Chondrocyte (in vitro differentiated cells): ENCODE results near the gene GPR52. TPM values are rescaled to one million over a fixed set of nuclear protein-coding genes. Genes with fewer than 3 reads are reported as not detected.

Source experiments
- DNase-seq: peaks from one replicate; pipeline ENCODE4 v3.0.0; 2021; ENCODE audit warnings: mixed read lengths, low spot score
- H3K27ac Mint-ChIP-seq: one replicate; pipeline ENCODE4 v1.8.0; 2021; ENCODE audit warnings: mild to moderate bottlenecking, moderate library complexity, mixed read lengths; ENCODE audit not compliant: unreplicated experiment
- H3K27me3 Mint-ChIP-seq: 2 replicates; pipeline ENCODE4 v1.8.0; 2021; ENCODE audit warnings: low read depth, mixed read lengths
- H3K36me3 Mint-ChIP-seq: 2 replicates; pipeline ENCODE4 v1.8.0; 2021; ENCODE audit warnings: low read depth, mixed read lengths
- H3K4me1 Mint-ChIP-seq: 2 replicates; pipeline ENCODE4 v1.8.0; 2021; ENCODE audit warnings: low read depth, mild to moderate bottlenecking, mixed read lengths
- H3K4me3 Mint-ChIP-seq: one replicate; pipeline ENCODE4 v1.8.0; 2021; ENCODE audit warnings: mild to moderate bottlenecking, moderate library complexity, mixed read lengths; ENCODE audit not compliant: unreplicated experiment
- H3K9me3 Mint-ChIP-seq: 2 replicates; pipeline ENCODE4 v1.8.0; 2021; ENCODE audit warnings: low read depth, mixed read lengths
- CTCF ChIP-seq: fragments of 200-600 bp; sonication (generic); IDR thresholded peaks from 2 replicates; pipeline ENCODE4 v1.5.0; 2021; ENCODE audit warnings: antibody characterized with exemption, mild to moderate bottlenecking, moderate library complexity
- total RNA-seq: library from RNA; stranded (reverse); gene quantifications from 3 replicates; pipeline ENCODE4 v1.2.1, GENCODE V29; 2021

Gene GPR52
- total RNA-seq, 1 donor from 2014 or later: 1.0 TPM

- H3K4me1 Mint-ChIP-seq: peaks cover 17% of the 10 kb centered on the region
- TF ChIP-seq CTCF: no peak
These were observed 32.3 kb upstream of the GPR52 start for GRCh38 chr1:174415506-174415905.

DNA sequence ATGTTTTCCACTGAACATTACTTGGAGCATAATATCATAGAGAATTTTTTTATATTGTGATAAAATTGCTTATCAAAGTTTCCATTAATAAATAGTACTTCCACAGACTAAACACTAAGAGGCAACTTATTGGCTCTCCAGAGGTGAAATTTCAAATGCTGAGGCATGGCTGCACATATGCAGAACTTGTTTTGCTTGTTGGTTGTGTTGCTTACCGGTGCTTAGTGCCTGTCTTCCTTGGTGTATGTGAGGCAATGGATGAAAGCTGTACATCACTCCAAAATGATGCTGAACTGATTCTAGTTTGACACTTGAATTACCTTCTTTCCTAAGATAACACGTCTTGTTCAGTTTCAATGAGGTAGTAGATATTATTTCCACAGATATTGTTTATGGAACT is 29.8 kb upstream of the GPR52 start:
- Mint-ChIP-seq H3K4me1 (peaks cover 17% of the 10 kb centered on the region), H3K4me3 (no peak overlapping the region), H3K27me3 (no peaks in the 10 kb centered on the region), H3K36me3 (no peaks in the 10 kb centered on the region), H3K27ac (no peak overlapping the region), H3K9me3 (no peaks in the 10 kb centered on the region)
- no peak for TF ChIP-seq CTCF
- DNase-seq: no peak

More at GRCh38 chr1:174415506-174415905, 32.3 kb upstream of the GPR52 start:
- H3K4me3 Mint-ChIP-seq: no peak overlapping the region
- DNase-seq: no peak
- peaks cover 5% of the 10 kb centered on the region for H3K9me3 Mint-ChIP-seq
- H3K27me3 Mint-ChIP-seq: no peaks in the 10 kb centered on the region
- H3K27ac Mint-ChIP-seq: no peak overlapping the region
- no peaks in the 10 kb centered on the region for H3K36me3 Mint-ChIP-seq

DNA sequence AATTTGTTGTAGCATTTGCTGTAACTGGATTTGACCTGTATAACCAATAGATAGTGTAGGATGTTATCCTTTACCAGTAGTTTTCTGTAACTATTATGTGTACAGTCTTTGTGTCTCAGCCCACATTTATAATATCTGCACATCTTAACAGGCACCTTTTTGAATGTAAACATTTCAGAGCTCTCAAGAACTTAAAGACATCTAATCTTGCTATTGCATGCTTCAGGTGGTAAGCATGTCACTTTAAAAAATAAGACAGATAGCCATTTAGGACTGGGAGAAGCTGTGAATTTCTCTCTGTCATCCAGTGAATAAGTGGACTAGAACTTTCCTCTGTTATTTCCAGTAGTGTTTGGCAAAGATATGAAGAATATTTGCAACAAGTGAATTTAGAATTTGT is 22.6 kb upstream of the GPR52 start:
- no peaks in the 10 kb centered on the region for H3K36me3 Mint-ChIP-seq
- H3K4me3 Mint-ChIP-seq: no peak overlapping the region
- no peak for TF ChIP-seq CTCF
- H3K4me1 Mint-ChIP-seq: peaks cover 7% of the 10 kb centered on the region
- no peak overlapping the region for H3K27ac Mint-ChIP-seq
- no peaks in the 10 kb centered on the region for H3K9me3 Mint-ChIP-seq
- no peak for DNase-seq
- H3K27me3 Mint-ChIP-seq: no peaks in the 10 kb centered on the region

GRCh38 chr1:174426153-174426552 is 21.6 kb upstream of the GPR52 start:
- Mint-ChIP-seq H3K36me3 (no peaks in the 10 kb centered on the region), H3K4me1 (peaks cover 5% of the 10 kb centered on the region), H3K27ac (no peak overlapping the region)

DNA sequence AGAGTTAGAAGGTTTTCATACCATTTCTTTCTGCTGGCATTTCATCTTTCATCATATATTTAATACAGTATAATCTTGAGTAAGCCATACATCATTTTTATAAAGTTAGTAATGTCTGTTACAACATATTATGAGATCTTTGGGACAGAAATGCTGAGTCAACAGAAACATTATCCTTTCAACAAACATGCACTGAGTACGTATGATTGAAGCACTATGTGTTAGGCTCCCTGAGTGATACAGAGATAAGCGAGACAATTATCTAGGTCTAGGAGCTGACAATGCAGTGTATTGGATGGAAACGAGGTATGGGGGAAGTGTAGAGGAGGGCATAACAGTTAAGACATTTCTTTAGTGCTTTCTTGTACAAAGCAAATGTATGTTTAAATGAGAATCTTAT is 19.7 kb upstream of the GPR52 start:
- TF ChIP-seq CTCF: no peak
- H3K36me3 Mint-ChIP-seq: no peaks in the 10 kb centered on the region
- H3K27ac Mint-ChIP-seq: no peak overlapping the region
- H3K9me3 Mint-ChIP-seq: no peaks in the 10 kb centered on the region
- peaks cover 5% of the 10 kb centered on the region for H3K4me1 Mint-ChIP-seq
- no peak overlapping the region for H3K4me3 Mint-ChIP-seq
- no peaks in the 10 kb centered on the region for H3K27me3 Mint-ChIP-seq
- no peak for DNase-seq

More at GRCh38 chr1:174426153-174426552, 21.6 kb upstream of the GPR52 start:
- Mint-ChIP-seq H3K4me3 (no peak overlapping the region), H3K9me3 (no peaks in the 10 kb centered on the region), H3K27me3 (no peaks in the 10 kb centered on the region)
- TF ChIP-seq CTCF: no peak
- no peak for DNase-seq
